Left ventricle myocardium inferior (tissue), 1 donor: Measurements from ENCODE around the gene REXO4. TPM values are rescaled to one million over a fixed set of nuclear protein-coding genes. Genes with fewer than 3 reads are reported as not detected.
"Not testable (repeated sequence)": the region's sequence is repeated elsewhere in the genome, so short reads cannot be mapped to it uniquely, and the experiment has no call there.

Experiments
- DNase-seq: peaks from one replicate; pipeline ENCODE4 v3.0.0-alpha.2; 2020
- H3K27ac ChIP-seq: fragments of 200-600 bp; replicated peaks from 2 replicates; pipeline ENCODE4 v1.8.0; 2021
- H3K27me3 ChIP-seq: fragments of 200-600 bp; 2 replicates; pipeline ENCODE4 v1.8.0; 2021; ENCODE audit warnings: low read depth
- H3K36me3 ChIP-seq: fragments of 200-600 bp; 2 replicates; pipeline ENCODE4 v1.8.0; 2021
- H3K4me1 ChIP-seq: fragments of 200-600 bp; 2 replicates; pipeline ENCODE4 v1.8.0; 2021
- H3K4me3 ChIP-seq: fragments of 200-600 bp; 2 replicates; pipeline ENCODE4 v1.8.0; 2021; ENCODE audit warnings: mild to moderate bottlenecking, moderate library complexity
- H3K9me3 ChIP-seq: fragments of 200-600 bp; replicated peaks from 2 replicates; pipeline ENCODE4 v1.8.0; 2021
- intact Hi-C: fragments of 100-400 bp; cut with micrococcal nuclease; formaldehyde crosslinking; loops from one replicate; pipeline ENCODE4 v1.11.0; 2022
- total RNA-seq: library from RNA; stranded (reverse); fragmentation: NEBNext Ultra II Directional; extraction: Animal tissue kit (Norgen Biotek cat#: 25700); gene quantifications from one replicate; pipeline ENCODE4 v1.2.1, GENCODE V29; 2021
- TF ChIP-seq, protein P1 (sequence below): fragments of 200-600 bp; IDR thresholded peaks from 2 replicates; pipeline ENCODE4 v1.8.0; 2021; ENCODE audit warnings: antibody characterized with exemption, mild to moderate bottlenecking, borderline replicate concordance
- donor health status: DM: no; HTN: yes; CAD: no; lungs with severe emphysema.

REXO4 gene
- total RNA-seq, 1 donor from 2014 or later, result 16.5 TPM

DNA sequence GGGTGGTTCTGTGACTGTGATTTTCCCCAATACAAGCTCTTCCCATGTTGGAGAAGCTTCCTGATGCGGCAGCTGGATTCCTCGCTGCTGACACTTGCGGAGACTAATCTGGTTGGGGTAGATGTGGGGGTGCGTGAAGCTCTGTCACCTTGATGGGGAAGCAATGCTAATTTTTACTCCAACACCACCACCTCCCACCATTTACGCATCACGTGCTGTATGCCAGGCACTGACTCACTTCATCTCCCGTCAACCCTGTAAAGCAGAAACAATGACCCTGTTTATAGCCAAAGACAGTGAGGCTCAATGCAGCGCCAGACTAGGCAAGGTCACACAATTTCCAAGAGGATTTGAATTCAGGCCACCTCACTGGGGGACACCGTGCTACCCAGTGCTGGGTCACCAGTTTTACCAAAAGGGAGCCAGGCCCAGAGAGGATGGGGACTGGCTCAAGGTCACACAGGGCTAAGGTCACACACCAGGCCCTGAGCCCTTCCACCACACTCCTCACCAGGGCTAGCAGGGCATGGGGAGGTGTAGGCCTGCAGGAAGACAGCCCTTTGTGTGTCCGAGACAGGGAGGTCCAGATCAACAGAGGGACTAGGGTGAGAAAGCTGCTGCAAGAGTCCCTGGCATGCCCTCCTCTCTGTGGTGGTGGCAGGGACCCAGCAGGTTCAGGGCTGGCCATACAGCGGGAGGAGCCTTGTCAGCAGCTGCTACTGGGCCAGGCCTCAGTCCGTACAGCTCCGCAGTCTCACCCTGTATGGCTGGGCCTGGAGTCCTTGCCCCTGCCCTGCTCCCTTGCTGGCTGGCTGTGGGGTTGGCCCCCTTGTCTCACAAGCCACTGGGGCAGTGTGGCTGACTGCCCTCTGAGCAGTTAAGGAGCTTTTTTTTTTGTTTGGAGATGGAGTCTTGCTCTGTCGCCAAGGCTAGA is 38.4 kb downstream of the REXO4 start:
- intact Hi-C loops, result no loop called here
- H3K9me3 ChIP-seq, result no peaks in the 10 kb centered on the region
- peaks cover 24% of the 10 kb centered on the region for H3K4me1 ChIP-seq
- no peaks in the 10 kb centered on the region for H3K27me3 ChIP-seq
- H3K4me3 ChIP-seq, result no peak overlapping the region
- no peak overlapping the region for H3K27ac ChIP-seq
- H3K36me3 ChIP-seq, result no peaks in the 10 kb centered on the region
- no peak for DNase-seq
- TF ChIP-seq, protein P1, sequence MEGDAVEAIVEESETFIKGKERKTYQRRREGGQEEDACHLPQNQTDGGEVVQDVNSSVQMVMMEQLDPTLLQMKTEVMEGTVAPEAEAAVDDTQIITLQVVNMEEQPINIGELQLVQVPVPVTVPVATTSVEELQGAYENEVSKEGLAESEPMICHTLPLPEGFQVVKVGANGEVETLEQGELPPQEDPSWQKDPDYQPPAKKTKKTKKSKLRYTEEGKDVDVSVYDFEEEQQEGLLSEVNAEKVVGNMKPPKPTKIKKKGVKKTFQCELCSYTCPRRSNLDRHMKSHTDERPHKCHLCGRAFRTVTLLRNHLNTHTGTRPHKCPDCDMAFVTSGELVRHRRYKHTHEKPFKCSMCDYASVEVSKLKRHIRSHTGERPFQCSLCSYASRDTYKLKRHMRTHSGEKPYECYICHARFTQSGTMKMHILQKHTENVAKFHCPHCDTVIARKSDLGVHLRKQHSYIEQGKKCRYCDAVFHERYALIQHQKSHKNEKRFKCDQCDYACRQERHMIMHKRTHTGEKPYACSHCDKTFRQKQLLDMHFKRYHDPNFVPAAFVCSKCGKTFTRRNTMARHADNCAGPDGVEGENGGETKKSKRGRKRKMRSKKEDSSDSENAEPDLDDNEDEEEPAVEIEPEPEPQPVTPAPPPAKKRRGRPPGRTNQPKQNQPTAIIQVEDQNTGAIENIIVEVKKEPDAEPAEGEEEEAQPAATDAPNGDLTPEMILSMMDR, result no peak

DNA sequence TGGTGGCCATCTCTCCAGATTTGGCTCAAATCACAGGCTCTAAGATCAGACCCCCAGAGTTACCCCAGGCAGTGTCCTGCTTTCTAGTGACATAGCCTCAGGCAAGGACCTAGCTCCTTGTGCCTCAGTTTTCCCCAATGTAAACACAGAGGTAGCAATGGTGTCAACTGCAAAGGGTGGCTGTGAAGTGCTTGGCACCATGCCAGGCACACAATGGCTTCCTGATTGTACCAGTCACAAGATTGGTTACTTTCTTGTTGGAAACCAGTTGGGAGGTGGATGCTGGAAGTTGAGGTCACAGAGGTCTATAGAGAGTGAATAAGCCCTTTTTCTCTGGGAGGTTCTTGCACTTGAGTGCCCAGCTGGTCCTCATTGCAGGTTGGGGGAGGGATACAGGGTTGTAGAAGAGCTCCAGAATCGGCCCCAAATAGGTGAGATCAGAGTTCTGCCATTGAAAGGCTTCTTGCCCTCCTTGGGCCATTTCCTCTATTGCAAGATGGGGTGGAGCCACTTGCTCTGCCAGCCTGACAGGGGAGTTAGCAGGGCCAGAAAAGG is 39.3 kb downstream of the REXO4 start:
- no peak overlapping the region for H3K4me3 ChIP-seq
- no peaks in the 10 kb centered on the region for H3K36me3 ChIP-seq
- H3K4me1 ChIP-seq, result peaks cover 33% of the 10 kb centered on the region
- no peaks in the 10 kb centered on the region for H3K27me3 ChIP-seq
- no peaks in the 10 kb centered on the region for H3K9me3 ChIP-seq
- intact Hi-C loops, result no loop called here
- no peak overlapping the region for H3K27ac ChIP-seq
- TF ChIP-seq, protein P1, result no peak
- DNase-seq, result no peak

DNA sequence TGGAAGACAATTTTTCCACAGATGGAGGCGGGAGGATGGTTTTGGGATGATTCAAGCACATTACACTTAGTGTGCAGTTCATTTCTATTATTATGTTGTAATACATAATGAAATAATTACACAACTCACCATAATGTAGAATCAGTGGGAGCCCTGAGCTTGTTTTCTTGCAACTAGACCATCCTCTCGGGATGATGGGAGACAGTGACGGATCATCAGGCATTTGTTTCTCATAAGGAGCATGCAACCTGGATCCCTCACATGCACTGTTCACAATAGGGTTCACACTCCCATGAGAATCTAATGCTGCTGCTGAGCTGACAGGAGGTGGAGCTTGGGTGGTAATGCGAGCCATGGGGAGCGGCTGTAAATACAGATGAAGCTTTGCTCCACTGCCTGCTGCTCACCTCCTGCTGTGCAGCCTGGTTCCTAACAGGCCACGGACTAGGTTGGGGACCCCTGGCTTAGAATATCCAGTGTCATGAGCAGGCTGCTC is 40.0 kb downstream of the REXO4 start:
- Histone ChIP-seq H3K4me3 (no peak overlapping the region), H3K4me1 (peaks cover 40% of the 10 kb centered on the region), H3K27me3 (no peaks in the 10 kb centered on the region), H3K9me3 (no peaks in the 10 kb centered on the region), H3K27ac (no peak overlapping the region), H3K36me3 (peaks cover 6% of the 10 kb centered on the region)
- TF ChIP-seq, protein P1, result no peak
- DNase-seq, result no peak
- intact Hi-C loops, result no loop called here

DNA sequence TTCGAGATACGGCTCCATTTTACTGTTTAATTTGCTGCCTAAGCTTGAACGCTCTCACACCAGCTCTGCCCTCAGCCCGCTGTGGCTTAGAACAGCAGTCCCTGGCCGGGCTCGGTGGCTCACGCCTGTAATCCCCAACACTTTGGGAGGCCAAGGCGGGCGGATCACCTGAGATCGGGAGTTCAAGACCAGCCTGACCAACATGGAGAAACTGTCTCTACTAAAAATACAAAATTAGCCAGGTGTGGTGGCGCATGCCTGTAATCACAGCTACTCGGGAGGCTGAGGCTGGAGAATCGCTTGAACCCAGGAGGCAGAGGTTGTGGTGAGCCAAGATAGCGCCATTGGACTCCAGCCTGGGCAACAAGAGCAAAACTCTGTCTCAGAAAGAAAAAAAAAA is 40.5 kb downstream of the REXO4 start:
- H3K27me3 ChIP-seq, H3K27ac ChIP-seq, intact Hi-C loops, H3K36me3 ChIP-seq, H3K4me3 ChIP-seq, H3K9me3 ChIP-seq, DNase-seq: not testable (repeated sequence)
- H3K4me1 ChIP-seq, result peaks cover 45% of the 10 kb centered on the region

DNA sequence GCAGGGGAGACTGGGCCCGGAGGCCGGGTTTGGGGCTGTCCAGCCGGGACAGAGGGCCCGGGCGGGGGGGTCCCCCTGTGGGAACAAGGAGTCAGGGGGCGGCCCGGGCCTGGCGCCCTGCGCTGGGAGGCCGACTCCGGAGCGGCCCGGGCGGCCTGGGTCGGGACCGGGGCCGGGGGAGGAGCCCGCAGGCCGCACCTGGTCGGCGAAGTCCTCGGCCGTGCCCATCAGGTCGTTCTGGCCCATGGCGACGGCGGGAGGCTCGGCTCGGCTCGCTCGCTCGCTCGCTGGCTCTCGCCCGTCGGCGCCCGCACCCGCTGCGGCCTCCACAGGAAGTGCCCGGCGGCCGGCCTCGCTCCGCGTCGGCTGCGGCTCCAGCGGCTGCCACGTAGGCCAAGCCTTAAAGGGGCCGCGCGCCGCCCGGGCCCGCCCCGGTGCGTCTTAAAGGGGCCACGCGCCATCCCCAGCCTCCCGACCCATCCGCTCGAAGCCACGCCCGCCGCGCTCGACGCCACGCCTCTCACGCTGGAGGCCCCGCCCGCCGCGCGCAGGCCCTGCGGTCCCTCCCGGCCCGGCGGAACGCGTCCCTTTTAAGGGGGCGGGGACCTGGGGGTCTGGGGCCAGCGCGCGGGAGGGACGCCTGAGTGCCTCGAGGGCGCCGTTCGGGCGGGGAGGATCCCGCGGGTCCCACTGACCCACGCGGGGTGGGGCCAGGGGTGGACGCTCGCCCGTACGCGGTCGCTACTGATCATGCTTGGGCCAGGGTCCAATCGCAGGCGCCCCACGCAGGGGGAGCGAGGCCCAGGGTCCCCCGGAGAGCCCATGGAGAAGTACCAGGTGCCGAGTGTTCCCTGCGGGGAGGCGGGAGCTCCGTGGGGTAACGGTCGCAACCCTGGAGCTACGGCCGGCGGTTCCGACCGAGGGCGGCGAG is 41.8 kb downstream of the REXO4 start, which contains the start of the genes STKLD1 and SURF4:
STKLD1 (plus strand) TSS at position 643 of the 931 bp plus-strand sequence; CDS start at position 751, 108 bp downstream.
SURF4 (minus strand) TSS at position 337 of the 931 bp plus-strand sequence; CDS start at position 246, 91 bp downstream.
- H3K27ac ChIP-seq, result peak within 1 kb of the TSS; percentile 97
- H3K27me3 ChIP-seq, result no peaks in the 10 kb centered on the region
- H3K4me1 ChIP-seq, result peaks cover 58% of the 10 kb centered on the region
- peak; percentile 97 for DNase-seq
- no peaks in the 10 kb centered on the region for H3K9me3 ChIP-seq
- peaks cover 7% of the 10 kb centered on the region for H3K36me3 ChIP-seq
- TF ChIP-seq, protein P1, result peak; percentile 34
- intact Hi-C loops, result no loop called here
- H3K4me3 ChIP-seq, result peak within 1 kb of the TSS; percentile 97
